ENCODE results near the gene SYNDIG1.

DNA sequence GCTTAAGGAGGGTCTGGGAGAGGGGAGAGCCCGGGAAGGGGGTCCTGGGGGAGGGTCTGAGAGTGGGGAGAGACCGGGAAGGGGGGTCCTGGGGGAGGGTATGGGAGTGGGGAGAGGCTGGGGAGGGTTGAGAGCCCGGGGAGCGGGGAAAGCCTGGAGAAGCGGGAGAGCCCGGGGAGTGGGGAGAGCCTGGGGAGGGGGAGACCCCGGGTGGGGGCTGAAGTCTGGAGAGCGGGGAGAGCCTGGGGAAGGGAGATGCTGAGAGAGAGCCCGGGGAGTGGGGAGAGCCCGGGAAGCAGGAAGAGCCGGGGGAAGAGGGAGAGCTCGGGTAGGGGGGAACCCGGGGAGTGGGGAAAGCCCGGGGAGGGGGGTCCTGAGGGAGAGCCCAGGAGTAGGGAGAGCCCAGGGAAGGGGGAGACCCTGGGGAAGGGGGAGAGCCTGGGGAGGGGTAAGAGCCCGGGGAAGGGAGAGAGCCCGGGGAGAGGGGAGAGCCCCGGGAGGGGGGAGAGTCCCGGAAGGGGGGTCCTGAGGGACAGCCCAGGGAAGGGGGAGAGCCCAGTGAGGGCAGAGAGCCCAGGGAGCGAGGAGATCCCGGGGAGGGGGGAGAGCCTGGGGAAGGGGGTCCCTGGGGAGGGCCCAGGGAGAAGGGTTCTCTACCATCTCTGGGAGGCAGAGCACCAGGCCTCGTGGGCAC lies 148.5 kb downstream of the SYNDIG1 start:
- TF ChIP-seq, protein P1, sequence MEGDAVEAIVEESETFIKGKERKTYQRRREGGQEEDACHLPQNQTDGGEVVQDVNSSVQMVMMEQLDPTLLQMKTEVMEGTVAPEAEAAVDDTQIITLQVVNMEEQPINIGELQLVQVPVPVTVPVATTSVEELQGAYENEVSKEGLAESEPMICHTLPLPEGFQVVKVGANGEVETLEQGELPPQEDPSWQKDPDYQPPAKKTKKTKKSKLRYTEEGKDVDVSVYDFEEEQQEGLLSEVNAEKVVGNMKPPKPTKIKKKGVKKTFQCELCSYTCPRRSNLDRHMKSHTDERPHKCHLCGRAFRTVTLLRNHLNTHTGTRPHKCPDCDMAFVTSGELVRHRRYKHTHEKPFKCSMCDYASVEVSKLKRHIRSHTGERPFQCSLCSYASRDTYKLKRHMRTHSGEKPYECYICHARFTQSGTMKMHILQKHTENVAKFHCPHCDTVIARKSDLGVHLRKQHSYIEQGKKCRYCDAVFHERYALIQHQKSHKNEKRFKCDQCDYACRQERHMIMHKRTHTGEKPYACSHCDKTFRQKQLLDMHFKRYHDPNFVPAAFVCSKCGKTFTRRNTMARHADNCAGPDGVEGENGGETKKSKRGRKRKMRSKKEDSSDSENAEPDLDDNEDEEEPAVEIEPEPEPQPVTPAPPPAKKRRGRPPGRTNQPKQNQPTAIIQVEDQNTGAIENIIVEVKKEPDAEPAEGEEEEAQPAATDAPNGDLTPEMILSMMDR (IDR thresholded peaks at IDR 0.05; ENCODE audit: insufficient read depth, low read depth, low read length) = no peak
- no peak for TF ChIP-seq EZH2 (IDR thresholded peaks at IDR 0.05; ENCODE audit: insufficient read depth, low read length)

Data from astrocyte (in vitro differentiated cells and primary cell).